Ovary (tissue), 9 donors: ENCODE measurements around the gene JARID2. TPM values are rescaled to one million over a fixed set of nuclear protein-coding genes. Genes with fewer than 3 reads are reported as not detected.
"Not testable (repeated sequence)": the region's sequence is repeated elsewhere in the genome, so short reads cannot be mapped to it uniquely, and the experiment has no call there.

Source experiments
- DNase-seq, 5 donors: peaks; one replicate each; pipeline ENCODE4 v3.0.0-alpha.2; 2019 to 2020
- H3K27ac ChIP-seq, 2 donors: fragments of 200-600 bp; one replicate each; pipeline versions ENCODE4 v1.5.1 to v1.8.0; 2019 to 2022
- H3K27me3 ChIP-seq: fragments of 200-600 bp; one replicate; pipeline ENCODE4 v1.8.0; 2022
- H3K36me3 ChIP-seq: fragments of 200-600 bp; sonication (generic); one replicate; pipeline ENCODE4 v1.5.1; 2019
- H3K4me1 ChIP-seq: one replicate; pipeline ENCODE4 v1.8.1; 2013; ENCODE audit warnings: mild to moderate bottlenecking, moderate library complexity; ENCODE audit not compliant: insufficient read depth
- H3K4me3 ChIP-seq: fragments of 200-600 bp; sonication (generic); one replicate; pipeline ENCODE4 v1.5.1; 2017
- H3K9me3 ChIP-seq, 2 donors: fragments of 200-600 bp in 1 of 2; sonication (generic) in 1 of 2; one replicate each; pipeline versions ENCODE4 v1.5.1 to v1.8.1; 2013 to 2019; ENCODE audit warnings: mild to moderate bottlenecking in 1 of 2, moderate library complexity in 1 of 2
- EP300 ChIP-seq: sonication (generic); formaldehyde crosslinking; IDR thresholded peaks from one replicate; pipeline ENCODE4 v1.6.1; 2017; ENCODE audit warnings: antibody characterized with exemption
- POLR2A ChIP-seq: fragments of 450-650 bp; IDR thresholded peaks from one replicate; pipeline ENCODE4 v1.6.1; 2017; ENCODE audit warnings: antibody characterized with exemption, mild to moderate bottlenecking, moderate library complexity
- WGBS, 3 donors: extraction: QIAGEN DNeasy Blood & Tissue Kit in 1 of 3; methylation state at CpG; one replicate each; pipeline versions ENCODE4 v1.1.5 to v1.1.7; 2013 to 2017; 5-methylcytosine and 5-hydroxymethylcytosine counted together
- intact Hi-C, 4 donors: fragments of 100-400 bp; cut with DNase I; formaldehyde crosslinking; loops; one replicate each; pipeline versions ENCODE4 v1.11.0 to v1.15.1; 2022 to 2023
- polyA plus RNA-seq, 2 donors: library from polyadenylated mRNA; stranded (reverse); fragments of 200-250 nt in 1 of 2; fragments of 350-450 nt in 1 of 2; fragmentation: Illumina TruSeq in 1 of 2; extraction: RNeasy Lipid Tissue Mini Kit (QIAGEN cat#74804) in 1 of 2; gene quantifications; one replicate each; pipeline ENCODE4 v1.2.3, GENCODE V29; 2013 to 2014
- total RNA-seq, 7 donors: library from RNA; depleted of rRNA in 2 of 7; stranded (reverse); fragments of >200 nt in 2 of 7; fragmentation: NEBNext Ultra II Directional in 3 of 7; extraction: Animal tissue kit (Norgen Biotek cat#: 25700) in 3 of 7; gene quantifications; one replicate each; pipeline versions ENCODE4 v1.1.0 to v1.2.4, GENCODE V29; 2016 to 2023
- TF ChIP-seq, protein P1 (sequence below), 3 donors: fragments of 450-650 bp in 2 of 3; fragments of 200-600 bp in 1 of 3; IDR thresholded peaks; one replicate each; pipeline versions ENCODE4 v1.5.1 to v1.8.0; 2016 to 2022; ENCODE audit warnings: antibody characterized with exemption in 3 of 3, mild to moderate bottlenecking in 1 of 3
- donor health status: DM: no; HTN: no; CAD: no; lungs with moderate emphysema.
- donor health status: DM: no; HTN: no; CAD: no.
- donor health status: Bipolar disorder and iron deficiency.
- donor health status: DM: yes; HTN: yes; CAD: no.
- donor health status: DM: no; HTN: no; CAD: no.
- donor health status: DM: yes; HTN: yes; CAD: no.

The JARID2 gene
- total and polyA plus RNA-seq, 9 donors: 4.5 to 17.4 (median 8.7) TPM

DNA sequence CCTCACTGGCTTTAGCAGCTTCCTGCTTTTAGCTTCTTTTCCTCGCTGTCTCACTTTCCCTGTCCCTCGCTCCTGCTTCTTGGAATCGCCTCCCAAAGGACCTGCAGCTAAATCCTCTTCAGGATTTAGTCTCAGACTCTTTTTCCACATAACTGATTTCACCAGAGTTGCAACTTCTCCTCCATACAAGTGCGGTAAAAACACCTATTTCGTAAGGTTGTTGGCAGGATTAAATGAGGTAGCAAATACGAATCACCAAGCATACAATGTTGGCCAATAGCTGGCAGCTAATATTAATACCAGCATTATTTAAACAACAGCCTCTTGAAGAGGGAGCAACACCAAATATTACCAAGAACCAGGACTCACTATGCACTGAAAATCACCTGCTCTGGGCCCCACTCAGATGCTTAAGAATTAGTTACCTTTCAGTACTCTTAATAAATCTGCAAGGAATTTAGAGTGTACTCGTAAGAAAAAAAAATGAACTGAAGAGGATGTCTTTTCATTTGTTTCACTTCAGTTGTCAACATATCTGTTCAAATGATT is 293.9 kb downstream of the JARID2 start:
- Histone ChIP-seq H3K4me3 (no peak overlapping the region), H3K9me3 (no peaks in the 10 kb centered on the region), H3K27me3 (no peaks in the 10 kb centered on the region), H3K27ac (no peak overlapping the region), H3K4me1 (no peaks in the 10 kb centered on the region), H3K36me3 (no peaks in the 10 kb centered on the region)
- intact Hi-C loops: no loop called here
- no peak for DNase-seq
- TF ChIP-seq EP300: no peak
- TF ChIP-seq, protein P1, sequence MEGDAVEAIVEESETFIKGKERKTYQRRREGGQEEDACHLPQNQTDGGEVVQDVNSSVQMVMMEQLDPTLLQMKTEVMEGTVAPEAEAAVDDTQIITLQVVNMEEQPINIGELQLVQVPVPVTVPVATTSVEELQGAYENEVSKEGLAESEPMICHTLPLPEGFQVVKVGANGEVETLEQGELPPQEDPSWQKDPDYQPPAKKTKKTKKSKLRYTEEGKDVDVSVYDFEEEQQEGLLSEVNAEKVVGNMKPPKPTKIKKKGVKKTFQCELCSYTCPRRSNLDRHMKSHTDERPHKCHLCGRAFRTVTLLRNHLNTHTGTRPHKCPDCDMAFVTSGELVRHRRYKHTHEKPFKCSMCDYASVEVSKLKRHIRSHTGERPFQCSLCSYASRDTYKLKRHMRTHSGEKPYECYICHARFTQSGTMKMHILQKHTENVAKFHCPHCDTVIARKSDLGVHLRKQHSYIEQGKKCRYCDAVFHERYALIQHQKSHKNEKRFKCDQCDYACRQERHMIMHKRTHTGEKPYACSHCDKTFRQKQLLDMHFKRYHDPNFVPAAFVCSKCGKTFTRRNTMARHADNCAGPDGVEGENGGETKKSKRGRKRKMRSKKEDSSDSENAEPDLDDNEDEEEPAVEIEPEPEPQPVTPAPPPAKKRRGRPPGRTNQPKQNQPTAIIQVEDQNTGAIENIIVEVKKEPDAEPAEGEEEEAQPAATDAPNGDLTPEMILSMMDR (IDR thresholded peaks at IDR 0.05): no peak
- no peak for TF ChIP-seq POLR2A
- WGBS, 3 donors: 94 to 96% (median 96%) methylated on average over 7 of the region's 7 CpGs

DNA sequence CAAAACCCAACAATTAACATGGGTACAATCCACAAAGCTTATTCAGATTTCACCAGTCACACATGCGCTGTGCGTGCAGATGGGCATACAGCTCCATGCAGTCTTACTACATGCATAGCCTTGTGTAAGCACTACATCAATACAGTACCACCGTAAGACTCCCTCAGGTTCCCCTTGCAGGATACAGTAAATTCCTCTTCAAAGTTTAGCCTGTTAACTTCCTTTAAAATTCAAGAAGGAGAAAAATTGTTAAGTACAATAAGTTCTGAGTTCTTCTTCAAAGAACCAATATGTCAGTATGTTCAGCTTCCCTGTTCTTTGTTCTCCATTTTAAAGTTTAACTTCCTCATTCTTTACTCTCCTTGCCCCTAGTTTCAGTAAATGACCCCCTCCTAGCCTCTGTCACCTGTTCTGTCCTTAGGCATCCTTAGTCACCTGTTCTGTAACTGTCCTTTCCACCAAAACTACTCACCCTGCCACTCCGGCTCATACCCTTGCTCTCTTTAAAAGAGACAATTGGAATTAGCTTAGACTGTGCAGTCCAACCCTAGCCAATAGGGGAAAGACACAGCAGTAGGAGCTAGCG is 297.6 kb downstream of the JARID2 start:
- intact Hi-C loops, DNase-seq, H3K4me1 ChIP-seq, H3K4me3 ChIP-seq, H3K27ac ChIP-seq, H3K36me3 ChIP-seq, H3K27me3 ChIP-seq, H3K9me3 ChIP-seq: not testable (repeated sequence)
- WGBS, 3 donors: 96 to 99% (median 99%) methylated on average over 5 of the region's 5 CpGs

DNA sequence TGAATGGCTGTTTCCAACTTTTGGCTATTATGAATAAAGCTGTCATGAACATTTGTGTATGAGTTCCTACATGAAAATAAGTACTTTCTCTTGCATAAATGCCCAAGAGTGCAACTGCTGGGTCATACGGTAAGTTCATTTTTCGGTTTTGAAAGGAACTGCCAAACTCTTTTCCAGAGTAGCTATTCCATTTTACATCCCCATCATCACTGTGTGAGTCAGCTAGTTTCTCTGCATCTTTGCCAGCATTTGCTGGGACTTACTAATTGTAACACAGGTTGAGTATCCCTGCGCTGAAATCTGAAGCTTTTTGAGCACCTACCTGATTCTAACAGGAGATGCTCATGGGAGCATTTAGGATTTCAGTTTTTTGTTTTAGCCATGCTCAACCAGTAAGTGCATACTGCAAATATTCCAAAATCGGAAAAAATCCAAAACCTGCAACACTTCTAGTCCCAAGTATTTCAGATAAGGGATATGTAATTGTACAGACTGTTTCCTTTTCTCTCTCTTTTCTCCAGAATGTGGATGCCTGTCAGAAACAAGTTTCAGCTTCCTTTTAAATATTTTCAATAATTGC is 298.5 kb downstream of the JARID2 start:
- Histone ChIP-seq H3K9me3 (no peaks in the 10 kb centered on the region), H3K36me3 (no peaks in the 10 kb centered on the region), H3K4me3 (no peak overlapping the region), H3K4me1 (no peaks in the 10 kb centered on the region), H3K27me3 (no peaks in the 10 kb centered on the region), H3K27ac (no peak overlapping the region)
- TF ChIP-seq POLR2A (no peak), EP300 (no peak)
- TF ChIP-seq, protein P1 (IDR thresholded peaks at IDR 0.05): no peak
- intact Hi-C loops: no loop called here
- WGBS, 3 donors: 68 to 70% (median 70%) methylated on average over 4 of the region's 4 CpGs
- DNase-seq: no peak

DNA sequence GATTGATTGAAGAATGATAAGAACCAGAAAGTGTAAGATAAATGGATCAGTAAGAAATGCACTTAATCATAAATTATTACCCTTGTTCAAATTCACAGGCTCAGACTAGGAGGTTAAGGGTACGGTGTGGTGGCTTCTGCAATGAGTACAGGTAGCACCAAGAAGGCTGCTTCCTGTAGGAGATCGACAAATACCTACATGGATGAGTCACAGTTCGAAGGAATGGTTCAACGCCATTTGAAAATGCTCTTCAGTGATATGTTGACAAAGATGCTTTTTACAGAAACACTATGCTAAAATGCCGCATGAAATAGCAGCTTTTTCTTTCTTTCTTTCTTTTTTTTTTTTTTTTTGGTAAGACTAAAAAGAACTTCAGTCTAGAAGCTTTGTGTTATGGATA is 300.7 kb downstream of the JARID2 start:
- Histone ChIP-seq H3K4me1 (peaks cover under 1% of the 10 kb centered on the region), H3K9me3 (no peaks in the 10 kb centered on the region), H3K4me3 (no peak overlapping the region), H3K27ac (no peak overlapping the region), H3K36me3 (no peaks in the 10 kb centered on the region), H3K27me3 (no peaks in the 10 kb centered on the region)
- TF ChIP-seq POLR2A (no peak), EP300 (no peak)
- TF ChIP-seq, protein P1 (IDR thresholded peaks at IDR 0.05): no peak
- intact Hi-C loops: no loop called here
- no peak for DNase-seq
- WGBS, 3 donors: 93 to 97% (median 96%) methylated on average over 5 of the region's 5 CpGs

DNA sequence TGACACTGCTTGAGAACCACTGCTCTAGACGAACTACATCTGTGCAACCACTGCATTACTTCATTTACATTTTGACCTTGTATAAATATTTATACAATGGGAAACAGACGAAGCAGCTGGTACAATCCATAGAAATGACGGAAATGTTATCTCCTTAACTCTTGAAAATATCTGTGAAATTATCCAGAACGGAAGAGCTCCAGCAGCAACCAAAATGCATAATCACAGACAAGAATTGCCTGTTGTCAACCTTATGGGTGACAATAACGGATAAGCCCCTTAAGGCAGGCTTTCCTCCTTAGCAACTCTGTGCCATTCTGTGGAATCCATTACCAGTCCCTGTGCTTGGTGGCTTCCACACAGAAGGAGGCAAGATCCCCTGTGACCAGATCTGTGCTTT is 301.5 kb downstream of the JARID2 start:
- WGBS, 3 donors: 73 to 84% (median 83%) methylated on average over 5 of the region's 5 CpGs
- DNase-seq: no peak
- H3K4me1 ChIP-seq: peaks cover 1% of the 10 kb centered on the region
- no peaks in the 10 kb centered on the region for H3K9me3 ChIP-seq
- H3K27me3 ChIP-seq: no peaks in the 10 kb centered on the region
- TF ChIP-seq, protein P1 (IDR thresholded peaks at IDR 0.05): no peak
- no peak for TF ChIP-seq EP300
- no peak for TF ChIP-seq POLR2A
- H3K4me3 ChIP-seq: no peak overlapping the region
- no peaks in the 10 kb centered on the region for H3K36me3 ChIP-seq
- intact Hi-C loops: no loop called here
- H3K27ac ChIP-seq: no peak overlapping the region
